GM13976 (cell line): Measurements from ENCODE around the gene LOXL1.

Experiments used
- DNase-seq: peaks from one replicate; pipeline ENCODE4 v3.0.0; 2012; ENCODE audit warnings: low spot score
- in situ Hi-C: fragments of 300-500 bp; cut with MboI; formaldehyde crosslinking; loops from one replicate; pipeline ENCODE4 v1.12.0; 2022; ENCODE audit warnings: low sequenced_read_pairs, mixed read lengths, inconsistent platforms; ENCODE audit not compliant: unreplicated experiment
- TF ChIP-seq, protein P1 (sequence below): IDR thresholded peaks from 2 replicates; pipeline ENCODE4 v1.5.1; 2012; ENCODE audit warnings: borderline replicate concordance, mild to moderate bottlenecking; ENCODE audit not compliant: insufficient read depth; ENCODE audit errors: extremely low read depth, missing control alignments, control extremely low read depth

LOXL1 gene

DNA sequence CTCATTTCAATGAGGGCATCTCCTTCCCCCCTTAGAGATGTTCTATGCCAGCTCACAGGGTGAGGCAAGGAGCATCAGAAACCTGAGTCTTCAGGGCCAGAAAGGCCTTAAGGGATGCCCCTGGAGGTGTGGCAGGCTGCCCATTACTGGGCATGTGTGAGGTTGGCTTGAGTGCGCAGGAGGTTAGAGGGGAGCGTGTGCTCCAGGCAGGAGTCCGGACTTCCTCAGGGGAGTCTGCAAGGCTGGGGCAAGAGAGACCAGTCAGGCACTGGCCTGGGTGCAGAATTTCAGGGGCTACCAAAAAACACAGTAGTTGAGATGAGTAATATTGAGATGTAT lies 1.9 kb downstream of the LOXL1 start:
- DNase-seq: no peak
- in situ Hi-C loops: no loop called here
- TF ChIP-seq, protein P1, sequence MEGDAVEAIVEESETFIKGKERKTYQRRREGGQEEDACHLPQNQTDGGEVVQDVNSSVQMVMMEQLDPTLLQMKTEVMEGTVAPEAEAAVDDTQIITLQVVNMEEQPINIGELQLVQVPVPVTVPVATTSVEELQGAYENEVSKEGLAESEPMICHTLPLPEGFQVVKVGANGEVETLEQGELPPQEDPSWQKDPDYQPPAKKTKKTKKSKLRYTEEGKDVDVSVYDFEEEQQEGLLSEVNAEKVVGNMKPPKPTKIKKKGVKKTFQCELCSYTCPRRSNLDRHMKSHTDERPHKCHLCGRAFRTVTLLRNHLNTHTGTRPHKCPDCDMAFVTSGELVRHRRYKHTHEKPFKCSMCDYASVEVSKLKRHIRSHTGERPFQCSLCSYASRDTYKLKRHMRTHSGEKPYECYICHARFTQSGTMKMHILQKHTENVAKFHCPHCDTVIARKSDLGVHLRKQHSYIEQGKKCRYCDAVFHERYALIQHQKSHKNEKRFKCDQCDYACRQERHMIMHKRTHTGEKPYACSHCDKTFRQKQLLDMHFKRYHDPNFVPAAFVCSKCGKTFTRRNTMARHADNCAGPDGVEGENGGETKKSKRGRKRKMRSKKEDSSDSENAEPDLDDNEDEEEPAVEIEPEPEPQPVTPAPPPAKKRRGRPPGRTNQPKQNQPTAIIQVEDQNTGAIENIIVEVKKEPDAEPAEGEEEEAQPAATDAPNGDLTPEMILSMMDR: no peak

- in situ Hi-C loops: no loop called here
- DNase-seq: no peak
- TF ChIP-seq, protein P1: no peak
Observed at GRCh38 chr15:73928971-73929627, 2.8 kb downstream of the LOXL1 start.

- TF ChIP-seq, protein P1: no peak
- in situ Hi-C loops: no loop called here
- DNase-seq: no peak
Observed at GRCh38 chr15:73930371-73930770, 4.1 kb downstream of the LOXL1 start.

- TF ChIP-seq, protein P1: no peak
- in situ Hi-C loops: no loop called here
- DNase-seq: no peak
Observed at GRCh38 chr15:73930790-73931281, 4.6 kb downstream of the LOXL1 start.

- in situ Hi-C loops: no loop called here
- DNase-seq: no peak
- TF ChIP-seq, protein P1: no peak
Observed at GRCh38 chr15:73931441-73931840, 5.2 kb downstream of the LOXL1 start.

- in situ Hi-C loops: no loop called here
- DNase-seq: no peak
- TF ChIP-seq, protein P1: no peak
Observed at GRCh38 chr15:73932381-73933191, 6.3 kb downstream of the LOXL1 start.
